ENCODE data around the gene ADAMTS18.

ADAMTS18 gene

DNA sequence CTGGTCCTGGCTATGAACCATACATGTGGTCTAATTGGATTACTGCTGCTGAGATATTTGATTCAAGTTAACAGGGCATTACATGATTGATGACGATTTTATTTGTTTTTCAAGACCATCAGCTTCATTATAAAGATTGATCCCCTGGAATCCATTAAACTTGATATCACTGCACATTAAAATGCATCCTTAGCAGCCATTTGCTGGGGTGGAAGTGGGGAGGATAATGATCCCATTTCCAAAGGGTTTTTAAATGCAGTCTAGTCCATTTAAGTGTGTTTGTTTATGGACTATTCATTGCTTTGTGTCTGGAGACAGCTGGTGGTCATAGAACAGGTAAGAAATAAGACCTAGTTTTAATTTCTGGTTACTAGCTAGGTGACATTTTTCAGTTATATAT lies 40.9 kb downstream of the ADAMTS18 start:
- DNase-seq, result no peak

- DNase-seq, result no peak
Measured at GRCh38 chr16:77387815-77388209, 47.0 kb downstream of the ADAMTS18 start.

DNA sequence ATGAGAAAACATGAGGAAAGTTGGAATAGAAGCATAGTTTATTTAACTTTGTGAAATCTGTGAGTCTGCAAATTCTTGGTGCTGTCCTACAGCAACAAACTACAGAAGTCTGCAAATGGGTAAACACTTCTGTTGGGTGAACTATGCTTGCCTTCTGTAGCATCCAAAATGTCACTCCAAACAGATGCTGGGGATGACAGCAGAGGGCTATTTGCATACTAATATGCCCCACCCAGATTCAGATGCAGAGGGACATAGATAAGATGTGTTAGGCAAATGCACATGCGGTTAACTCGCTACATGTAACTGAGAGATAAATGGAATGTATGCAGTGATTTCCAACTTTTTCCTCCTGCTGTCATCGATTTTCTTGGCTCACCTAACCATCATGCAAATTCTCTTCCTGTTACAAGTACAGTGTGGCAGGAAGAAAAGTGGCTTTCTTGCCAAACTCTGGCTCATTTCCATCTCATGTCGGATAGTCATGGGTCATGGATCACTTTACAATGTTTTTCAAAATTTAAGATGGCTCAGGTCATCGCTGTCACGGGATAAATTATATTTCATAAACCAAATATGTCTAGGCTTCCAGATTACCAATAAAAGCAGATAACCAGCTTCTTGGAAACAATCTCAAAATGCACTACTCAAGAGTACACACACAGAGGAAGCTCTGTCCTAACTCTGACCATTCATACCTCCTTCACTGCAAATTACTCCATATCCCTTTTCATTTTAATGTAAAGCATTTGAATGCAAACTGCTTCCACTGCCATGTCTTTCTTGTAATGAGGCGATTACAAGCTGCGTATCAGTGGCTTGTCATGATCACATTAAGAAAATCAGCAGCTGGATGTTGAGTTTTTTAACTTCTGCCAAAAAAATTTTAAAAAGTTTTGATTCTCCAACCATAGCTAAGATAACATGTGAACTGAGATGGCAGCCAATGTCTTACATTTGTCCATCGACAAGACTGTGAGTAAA lies 47.7 kb downstream of the ADAMTS18 start:
- DNase-seq, result no peak

DNA sequence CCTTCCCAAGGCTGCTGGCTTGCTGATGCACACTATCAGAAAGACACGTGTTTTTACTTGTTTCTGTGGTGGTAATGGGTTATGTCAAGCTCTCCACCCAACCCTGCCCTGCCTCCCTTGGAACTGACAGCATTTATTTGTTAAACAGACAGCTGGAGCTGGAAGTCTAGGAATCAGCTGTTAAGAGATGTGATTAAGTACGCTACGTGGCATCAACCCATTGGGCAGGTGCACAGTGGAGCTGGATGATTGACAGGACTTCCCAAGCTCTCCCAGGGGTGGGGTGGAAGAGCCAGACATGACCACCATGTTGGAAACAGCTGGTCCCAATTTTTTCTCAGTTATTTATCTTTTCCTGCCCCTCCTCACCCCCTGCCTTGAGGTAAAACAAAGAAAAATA lies 49.4 kb downstream of the ADAMTS18 start:
- DNase-seq, result no peak

DNA sequence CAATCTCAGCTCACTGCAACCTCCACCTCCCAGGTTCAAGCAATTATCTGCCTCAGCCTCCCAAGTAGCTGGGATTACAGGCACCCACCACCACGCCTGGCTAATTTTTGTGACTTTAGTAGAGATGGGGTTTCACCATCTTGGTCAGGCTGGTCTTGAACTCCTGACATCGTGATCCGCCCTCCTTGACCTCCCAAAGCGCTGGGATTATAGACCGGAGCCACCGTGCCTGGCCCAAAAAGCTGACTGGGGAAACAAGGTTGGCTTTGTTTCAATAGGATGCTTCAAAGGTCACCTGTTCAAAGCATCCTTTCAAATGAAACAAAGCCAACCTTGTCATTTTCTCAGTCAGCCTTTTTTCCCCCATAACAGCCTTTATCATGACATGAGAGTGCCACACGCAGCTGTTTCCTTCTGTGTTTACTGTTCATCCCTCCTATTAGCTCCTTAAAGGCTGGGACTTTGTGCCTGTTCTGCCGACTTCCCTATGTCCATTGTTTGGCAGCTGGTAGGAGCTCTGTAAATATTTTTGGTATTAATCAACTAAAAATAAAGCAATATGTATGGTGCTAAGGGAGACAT lies 51.1 kb downstream of the ADAMTS18 start:
- DNase-seq, result no peak

GRCh38 chr16:77376358-77376757 lies 58.5 kb downstream of the ADAMTS18 start:
- no peak for DNase-seq

DNA sequence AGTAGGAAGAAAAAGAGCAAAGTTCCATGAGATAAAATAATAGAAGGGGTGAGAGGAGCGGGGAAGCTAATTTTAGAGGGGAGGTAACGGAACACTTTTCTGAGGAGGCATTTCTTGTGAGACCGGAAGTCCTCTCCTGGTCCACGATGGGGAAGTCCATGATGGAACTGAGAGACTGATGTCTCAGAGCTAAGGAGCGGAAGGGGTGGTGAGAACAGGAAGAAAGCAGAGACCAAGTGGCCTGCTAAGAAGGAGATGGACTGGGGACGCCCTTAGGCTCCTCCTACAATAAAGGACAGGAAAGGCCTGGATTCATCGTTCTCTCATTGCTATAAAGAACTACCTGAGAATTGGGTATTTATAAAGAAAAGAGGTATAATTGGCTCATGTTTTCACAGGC lies 59.4 kb downstream of the ADAMTS18 start:
- DNase-seq, result no peak

GRCh38 chr16:77374384-77374783 lies 60.5 kb downstream of the ADAMTS18 start:
- no peak for DNase-seq

GRCh38 chr16:77373726-77374125 lies 61.1 kb downstream of the ADAMTS18 start:
- no peak for DNase-seq

DNA sequence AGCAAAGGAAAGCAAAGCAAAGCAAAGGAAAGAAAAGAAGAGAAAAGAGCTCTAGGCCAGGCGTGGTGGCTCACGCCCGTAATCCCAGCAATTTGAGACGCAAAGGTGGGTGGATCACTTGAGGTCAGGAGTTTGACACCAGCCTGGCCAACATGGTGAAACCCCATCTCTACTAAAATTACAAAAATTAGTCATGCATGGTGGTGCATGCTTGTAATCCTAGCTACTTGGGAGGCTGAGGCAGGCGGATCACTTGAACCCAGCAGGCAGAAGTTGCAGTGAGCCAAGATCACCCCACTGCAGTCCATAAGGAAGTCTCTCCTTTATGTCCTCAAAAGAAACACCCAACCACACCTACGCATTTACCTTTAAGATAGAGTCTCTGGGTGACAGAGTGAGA lies 70.1 kb downstream of the ADAMTS18 start:
- DNase-seq, result no peak

DNA sequence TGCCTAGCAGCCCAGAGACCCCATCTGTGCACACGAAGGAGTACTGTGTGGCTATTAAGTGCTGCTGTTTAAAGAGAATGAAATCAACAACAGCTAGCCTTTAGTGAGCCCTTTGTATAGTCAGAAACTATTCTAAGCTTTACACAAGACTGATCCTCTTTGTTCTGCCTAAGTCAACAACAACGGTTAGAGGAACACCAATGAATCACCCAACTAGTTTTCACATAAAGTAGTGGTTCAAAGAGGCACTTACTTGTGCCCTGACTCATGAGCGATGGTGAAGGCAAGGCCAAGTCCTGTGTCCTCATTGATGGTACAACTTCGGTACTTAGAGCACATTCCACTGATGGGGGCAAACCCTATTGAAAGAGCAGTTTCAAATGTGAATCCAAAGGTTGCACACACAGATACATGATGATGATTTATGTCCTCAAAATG lies 75.8 kb downstream of the ADAMTS18 start:
- DNase-seq, result no peak

- no peak for DNase-seq
Measured at GRCh38 chr16:77353587-77354263, 81.1 kb downstream of the ADAMTS18 start.

DNA sequence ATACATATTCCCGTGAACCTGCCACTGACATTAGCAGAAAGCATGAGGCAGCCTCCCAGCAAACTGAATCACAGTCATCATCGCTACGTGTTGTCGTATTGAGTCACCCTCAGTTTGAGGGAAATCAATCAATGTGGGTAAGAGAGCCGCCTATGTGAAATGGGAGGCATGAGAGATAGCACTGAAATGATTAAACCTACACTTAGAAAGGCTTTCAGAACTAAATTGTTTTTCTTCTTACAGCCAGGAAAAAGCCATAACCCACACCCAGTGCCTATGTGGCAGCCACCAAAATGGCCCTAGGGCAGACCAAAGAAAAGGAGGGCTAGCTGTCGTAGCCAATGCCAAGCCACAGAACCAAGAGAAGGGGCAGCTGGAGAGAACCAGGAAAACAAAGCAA lies 90.5 kb downstream of the ADAMTS18 start:
- no peak for DNase-seq

GRCh38 chr16:77336637-77337036 lies 98.2 kb downstream of the ADAMTS18 start:
- no peak for DNase-seq

DNA sequence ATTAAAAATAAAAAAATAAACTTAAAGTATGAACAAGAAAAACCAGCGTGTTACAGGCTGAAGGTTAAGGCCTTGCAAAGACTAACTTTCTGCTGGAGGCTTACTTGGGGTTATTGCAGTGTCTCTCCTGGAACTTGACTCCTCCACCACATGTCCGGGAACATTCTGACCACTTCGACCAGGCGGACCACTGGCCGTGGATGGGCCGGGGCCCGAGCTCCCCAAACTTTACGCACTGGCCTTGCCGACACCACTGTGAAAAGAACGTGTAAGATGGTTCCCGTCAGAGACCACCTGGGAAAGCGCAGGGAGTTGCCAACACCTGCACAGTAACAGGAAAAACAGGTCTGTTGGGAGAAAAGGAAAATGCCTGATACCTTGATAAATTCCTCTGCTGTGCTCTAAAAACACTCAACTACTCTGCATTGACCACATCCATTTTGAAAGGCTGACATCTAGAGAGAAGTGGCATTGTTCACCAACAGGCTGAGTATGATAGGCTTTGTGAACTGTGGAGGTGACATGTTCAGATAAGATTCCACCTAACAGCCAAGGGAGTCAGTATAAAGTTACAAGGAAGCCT lies 99.1 kb downstream of the ADAMTS18 start:
- DNase-seq, result no peak

- no peak for DNase-seq
Measured at GRCh38 chr16:77332792-77333191, 102.0 kb downstream of the ADAMTS18 start.

DNA sequence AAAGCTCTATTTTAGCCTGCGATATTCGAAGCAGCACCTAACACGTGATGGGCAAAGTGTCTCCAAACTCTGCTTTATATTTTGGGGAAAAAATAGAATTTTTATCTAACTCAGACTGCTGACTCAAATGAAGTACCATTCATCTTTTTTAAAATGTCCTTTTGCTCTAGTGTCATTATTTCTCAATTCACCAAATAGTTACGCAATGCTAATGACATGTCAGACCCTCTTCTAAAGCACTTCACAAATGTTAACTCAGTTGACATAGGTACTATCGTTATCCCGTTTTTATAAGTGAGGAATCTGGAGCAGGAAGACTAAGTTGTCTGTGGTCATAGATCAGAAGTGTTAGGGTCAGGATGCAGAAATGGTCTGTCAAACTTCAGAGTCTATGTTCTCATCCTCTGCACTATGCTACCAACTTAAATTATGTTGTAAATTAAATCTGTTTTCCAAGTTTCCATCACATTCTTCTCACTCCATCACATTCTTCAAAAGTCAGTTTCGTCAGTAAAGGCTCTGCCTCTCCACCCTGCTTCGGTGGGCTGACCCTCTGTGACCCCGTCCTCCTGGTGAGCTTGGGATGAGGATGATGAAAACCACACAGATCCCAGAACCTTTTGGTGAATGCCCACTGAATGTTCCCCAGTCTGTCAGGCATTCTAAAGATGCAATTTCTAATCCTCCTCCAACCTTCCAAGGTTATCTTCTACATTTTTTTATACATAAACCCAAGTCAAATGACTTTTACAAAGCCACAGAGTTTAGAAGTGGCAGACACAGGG lies 102.8 kb downstream of the ADAMTS18 start:
- DNase-seq, result no peak

GRCh38 chr16:77331043-77331442 lies 103.8 kb downstream of the ADAMTS18 start:
- no peak for DNase-seq

GRCh38 chr16:77330332-77331042 lies 104.3 kb downstream of the ADAMTS18 start:
- no peak for DNase-seq

GRCh38 chr16:77328768-77329167 lies 106.1 kb downstream of the ADAMTS18 start:
- no peak for DNase-seq

DNA sequence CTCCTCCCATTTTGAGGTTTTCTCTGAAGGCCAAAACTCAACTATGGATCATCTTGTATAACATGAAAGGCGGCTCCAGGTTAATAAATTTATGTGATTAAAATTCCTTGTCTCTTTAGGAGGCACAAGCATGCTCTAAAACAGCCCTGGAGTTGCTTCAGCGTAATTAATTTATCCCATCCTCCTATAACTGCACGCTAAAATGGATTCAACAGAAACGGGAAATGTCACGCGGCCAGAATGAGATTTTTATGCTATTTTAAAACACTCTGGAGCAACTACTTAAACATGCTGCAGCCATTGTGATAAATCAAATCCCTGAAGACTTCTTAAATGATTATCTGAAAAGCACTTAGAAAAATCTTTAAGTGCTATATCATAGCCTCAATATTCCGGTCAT lies 106.6 kb downstream of the ADAMTS18 start:
- DNase-seq, result no peak

GRCh38 chr16:77327717-77328116 lies 107.1 kb downstream of the ADAMTS18 start:
- no peak for DNase-seq
